ENCODE measurements around the gene RAB12. TPM values are rescaled to one million over a fixed set of nuclear protein-coding genes. Genes with fewer than 3 reads are reported as not detected.

The RAB12 gene
- total RNA-seq, 1 donor from 2014 or later = 61.3 TPM

- Histone ChIP-seq H3K4me3 (ENCODE audit: low read depth, low read length) (no peak overlapping the region), H3K36me3 (ENCODE audit: control insufficient read depth, insufficient read depth, low read length) (no peaks in the 10 kb centered on the region), H3K27me3 (ENCODE audit: control insufficient read depth, insufficient read depth, low read length) (no peaks in the 10 kb centered on the region)
- TF ChIP-seq CTCF (IDR thresholded peaks at IDR 0.05; ENCODE audit: insufficient read depth, low read length, severe bottlenecking) = no peak
- peak; percentile 52 for DNase-seq (ENCODE audit: low read depth)
- FAIRE-seq = no peak
Measured at GRCh38 chr18:8661754-8662559, 52.7 kb downstream of the RAB12 start.

GRCh38 chr18:8662560-8663255 is 53.5 kb downstream of the RAB12 start:
- Histone ChIP-seq H3K36me3 (ENCODE audit: control insufficient read depth, insufficient read depth, low read length) (no peaks in the 10 kb centered on the region), H3K27me3 (ENCODE audit: control insufficient read depth, insufficient read depth, low read length) (no peaks in the 10 kb centered on the region), H3K4me3 (ENCODE audit: low read depth, low read length) (no peak overlapping the region)
- DNase-seq (ENCODE audit: low read depth) = no peak
- no peak for FAIRE-seq
- no peak for TF ChIP-seq CTCF (IDR thresholded peaks at IDR 0.05; ENCODE audit: insufficient read depth, low read length, severe bottlenecking)

- TF ChIP-seq CTCF (IDR thresholded peaks at IDR 0.05; ENCODE audit: insufficient read depth, low read length, severe bottlenecking) = no peak
- FAIRE-seq (no peak), DNase-seq (ENCODE audit: low read depth) (peak; percentile 26)
- no peak overlapping the region for H3K4me3 ChIP-seq (ENCODE audit: low read depth, low read length)
- H3K36me3 ChIP-seq (ENCODE audit: control insufficient read depth, insufficient read depth, low read length) = no peaks in the 10 kb centered on the region
- no peaks in the 10 kb centered on the region for H3K27me3 ChIP-seq (ENCODE audit: control insufficient read depth, insufficient read depth, low read length)
Measured at GRCh38 chr18:8667846-8668245, 58.6 kb downstream of the RAB12 start.

GRCh38 chr18:8668381-8668780 is 59.1 kb downstream of the RAB12 start:
- Histone ChIP-seq H3K27me3 (ENCODE audit: control insufficient read depth, insufficient read depth, low read length) (no peaks in the 10 kb centered on the region), H3K4me3 (ENCODE audit: low read depth, low read length) (no peak overlapping the region), H3K36me3 (ENCODE audit: control insufficient read depth, insufficient read depth, low read length) (no peaks in the 10 kb centered on the region)
- no peak for TF ChIP-seq CTCF (IDR thresholded peaks at IDR 0.05; ENCODE audit: insufficient read depth, low read length, severe bottlenecking)
- DNase-seq (ENCODE audit: low read depth) = peak; percentile 90
- peak; percentile 40 for FAIRE-seq

- FAIRE-seq = no peak
- Histone ChIP-seq H3K36me3 (ENCODE audit: control insufficient read depth, insufficient read depth, low read length) (no peaks in the 10 kb centered on the region), H3K27me3 (ENCODE audit: control insufficient read depth, insufficient read depth, low read length) (no peaks in the 10 kb centered on the region), H3K4me3 (ENCODE audit: low read depth, low read length) (no peak overlapping the region)
- no peak for DNase-seq (ENCODE audit: low read depth)
- no peak for TF ChIP-seq CTCF (IDR thresholded peaks at IDR 0.05; ENCODE audit: insufficient read depth, low read length, severe bottlenecking)
Measured at GRCh38 chr18:8669571-8669970, 60.3 kb downstream of the RAB12 start.
